ENCODE results near the gene NRXN2. TPM values are rescaled to one million over a fixed set of nuclear protein-coding genes. Genes with fewer than 3 reads are reported as not detected.

NRXN2 gene
- total and polyA plus RNA-seq, 3 experiments from 2014 or later: 0.55 to 0.75 TPM; not detected in 1

GRCh38 chr11:64568584-64569140 is 154.3 kb downstream of the NRXN2 start:
- no peak overlapping the region for H3K4me3 Mint-ChIP-seq
- no peaks in the 10 kb centered on the region for H3K4me1 Mint-ChIP-seq
- CTCF ChIA-PET: no interaction called here
- H3K36me3 Mint-ChIP-seq: peaks cover 0 to 2% (median 0%) of the 10 kb centered on the region in 3 donors
- POLR2A ChIA-PET: no interaction called here
- peaks cover 2 to 10% of the 10 kb centered on the region in 2 donors for H3K27me3 Mint-ChIP-seq
- DNase-seq: no peak
- Histone ChIP-seq H3K27ac (ENCODE audit: low read depth, low read length) (no peak overlapping the region), H3K4me3 (ENCODE audit: low read length) (no peak overlapping the region), H3K27me3 (ENCODE audit: insufficient read depth, low read length, poor library complexity, severe bottlenecking) (no peaks in the 10 kb centered on the region), H3K9me3 (ENCODE audit: low read length) (no peaks in the 10 kb centered on the region), H3K4me1 (ENCODE audit: insufficient read depth, low read length) (no peaks in the 10 kb centered on the region), H3K36me3 (ENCODE audit: insufficient read depth, low read length) (no peaks in the 10 kb centered on the region)
- H3K9me3 Mint-ChIP-seq: no peaks in the 10 kb centered on the region
- no peak overlapping the region for H3K27ac Mint-ChIP-seq

GRCh38 chr11:64568041-64568571 is 154.9 kb downstream of the NRXN2 start:
- H3K36me3 Mint-ChIP-seq: peaks cover 0 to 2% (median 0%) of the 10 kb centered on the region in 3 donors
- peaks cover 2 to 10% of the 10 kb centered on the region in 2 donors for H3K27me3 Mint-ChIP-seq
- no peak overlapping the region for H3K27ac Mint-ChIP-seq
- Histone ChIP-seq H3K4me1 (ENCODE audit: insufficient read depth, low read length) (no peaks in the 10 kb centered on the region), H3K4me3 (ENCODE audit: low read length) (no peak overlapping the region), H3K36me3 (ENCODE audit: insufficient read depth, low read length) (no peaks in the 10 kb centered on the region), H3K27ac (ENCODE audit: low read depth, low read length) (no peak overlapping the region), H3K9me3 (ENCODE audit: low read length) (no peaks in the 10 kb centered on the region), H3K27me3 (ENCODE audit: insufficient read depth, low read length, poor library complexity, severe bottlenecking) (no peaks in the 10 kb centered on the region)
- no peaks in the 10 kb centered on the region for H3K9me3 Mint-ChIP-seq
- H3K4me1 Mint-ChIP-seq: no peaks in the 10 kb centered on the region
- DNase-seq: no peak
- no peak overlapping the region for H3K4me3 Mint-ChIP-seq
- ChIA-PET POLR2A (no interaction called here), CTCF (no interaction called here)

- H3K9me3 ChIP-seq (ENCODE audit: low read length): no peaks in the 10 kb centered on the region
- CTCF ChIA-PET: no interaction called here
- no peak overlapping the region for H3K4me3 ChIP-seq (ENCODE audit: low read length)
- no peaks in the 10 kb centered on the region for H3K36me3 ChIP-seq (ENCODE audit: insufficient read depth, low read length)
- H3K4me1 ChIP-seq (ENCODE audit: insufficient read depth, low read length): no peaks in the 10 kb centered on the region
- no peaks in the 10 kb centered on the region for H3K4me1 Mint-ChIP-seq
- no peak overlapping the region for H3K27ac Mint-ChIP-seq
- no peak for DNase-seq
- H3K36me3 Mint-ChIP-seq: no peaks in the 10 kb centered on the region
- peaks cover 2 to 3% of the 10 kb centered on the region in 2 donors for H3K27me3 Mint-ChIP-seq
- POLR2A ChIA-PET: no interaction called here
- no peak overlapping the region for H3K27ac ChIP-seq (ENCODE audit: low read depth, low read length)
- no peak overlapping the region for H3K4me3 Mint-ChIP-seq
- no peaks in the 10 kb centered on the region for H3K27me3 ChIP-seq (ENCODE audit: insufficient read depth, low read length, poor library complexity, severe bottlenecking)
- H3K9me3 Mint-ChIP-seq: no peaks in the 10 kb centered on the region
These were observed 155.8 kb downstream of the NRXN2 start for GRCh38 chr11:64566915-64567891.

- Histone ChIP-seq H3K4me1 (ENCODE audit: insufficient read depth, low read length) (no peaks in the 10 kb centered on the region), H3K36me3 (ENCODE audit: insufficient read depth, low read length) (no peaks in the 10 kb centered on the region), H3K4me3 (ENCODE audit: low read length) (no peak overlapping the region), H3K9me3 (ENCODE audit: low read length) (no peaks in the 10 kb centered on the region), H3K27ac (ENCODE audit: low read depth, low read length) (no peak overlapping the region), H3K27me3 (ENCODE audit: insufficient read depth, low read length, poor library complexity, severe bottlenecking) (no peaks in the 10 kb centered on the region)
- Mint-ChIP-seq H3K4me1 (no peaks in the 10 kb centered on the region), H3K27me3 (peaks cover 0 to 2% of the 10 kb centered on the region in 2 donors), H3K36me3 (no peaks in the 10 kb centered on the region), H3K27ac (no peak overlapping the region), H3K9me3 (no peaks in the 10 kb centered on the region), H3K4me3 (peak overlapping the region in 1 of 7 donors; percentile 1)
- ChIA-PET POLR2A (no interaction called here), CTCF (no interaction called here)
- peak in 1 of 5 donors; percentile 20 for DNase-seq
These were observed 156.7 kb downstream of the NRXN2 start for GRCh38 chr11:64566042-64566914.

- H3K4me1 ChIP-seq (ENCODE audit: insufficient read depth, low read length): no peaks in the 10 kb centered on the region
- H3K27ac Mint-ChIP-seq: no peak overlapping the region
- DNase-seq: no peak
- ChIA-PET POLR2A (no interaction called here), CTCF (no interaction called here)
- no peaks in the 10 kb centered on the region for H3K9me3 ChIP-seq (ENCODE audit: low read length)
- H3K27me3 ChIP-seq (ENCODE audit: insufficient read depth, low read length, poor library complexity, severe bottlenecking): no peaks in the 10 kb centered on the region
- H3K9me3 Mint-ChIP-seq: no peaks in the 10 kb centered on the region
- no peaks in the 10 kb centered on the region for H3K4me1 Mint-ChIP-seq
- no peak overlapping the region for H3K4me3 Mint-ChIP-seq
- peaks cover 0 to 8% of the 10 kb centered on the region in 2 donors for H3K27me3 Mint-ChIP-seq
- H3K4me3 ChIP-seq (ENCODE audit: low read length): no peak overlapping the region
- no peak overlapping the region for H3K27ac ChIP-seq (ENCODE audit: low read depth, low read length)
- no peaks in the 10 kb centered on the region for H3K36me3 Mint-ChIP-seq
- no peaks in the 10 kb centered on the region for H3K36me3 ChIP-seq (ENCODE audit: insufficient read depth, low read length)
These were observed 157.8 kb downstream of the NRXN2 start for GRCh38 chr11:64564947-64565889.

- ChIA-PET POLR2A (no interaction called here), CTCF (no interaction called here)
- Mint-ChIP-seq H3K27me3 (peaks cover 0 to 10% of the 10 kb centered on the region in 2 donors), H3K27ac (no peak overlapping the region), H3K4me3 (no peak overlapping the region), H3K36me3 (no peaks in the 10 kb centered on the region), H3K4me1 (no peaks in the 10 kb centered on the region), H3K9me3 (no peaks in the 10 kb centered on the region)
- no peak overlapping the region for H3K4me3 ChIP-seq (ENCODE audit: low read length)
- no peak for DNase-seq
- H3K4me1 ChIP-seq (ENCODE audit: insufficient read depth, low read length): no peaks in the 10 kb centered on the region
- no peaks in the 10 kb centered on the region for H3K36me3 ChIP-seq (ENCODE audit: insufficient read depth, low read length)
- no peaks in the 10 kb centered on the region for H3K27me3 ChIP-seq (ENCODE audit: insufficient read depth, low read length, poor library complexity, severe bottlenecking)
- no peaks in the 10 kb centered on the region for H3K9me3 ChIP-seq (ENCODE audit: low read length)
- no peak overlapping the region for H3K27ac ChIP-seq (ENCODE audit: low read depth, low read length)
These were observed 158.6 kb downstream of the NRXN2 start for GRCh38 chr11:64564419-64564818.

- H3K9me3 ChIP-seq (ENCODE audit: low read length): no peaks in the 10 kb centered on the region
- no peaks in the 10 kb centered on the region for H3K4me1 ChIP-seq (ENCODE audit: insufficient read depth, low read length)
These were observed 159.0 kb downstream of the NRXN2 start for GRCh38 chr11:64563966-64564365.

More at GRCh38 chr11:64563966-64564365, 159.0 kb downstream of the NRXN2 start:
- H3K4me1 Mint-ChIP-seq: no peaks in the 10 kb centered on the region
- ChIA-PET CTCF (no interaction called here), POLR2A (no interaction called here)
- H3K4me3 Mint-ChIP-seq: no peak overlapping the region
- H3K27ac ChIP-seq (ENCODE audit: low read depth, low read length): no peak overlapping the region
- no peaks in the 10 kb centered on the region for H3K9me3 Mint-ChIP-seq
- H3K27me3 Mint-ChIP-seq: peaks cover 0 to 10% of the 10 kb centered on the region in 2 donors
- no peaks in the 10 kb centered on the region for H3K36me3 ChIP-seq (ENCODE audit: insufficient read depth, low read length)
- no peaks in the 10 kb centered on the region for H3K36me3 Mint-ChIP-seq
- H3K27me3 ChIP-seq (ENCODE audit: insufficient read depth, low read length, poor library complexity, severe bottlenecking): no peaks in the 10 kb centered on the region
- no peak overlapping the region for H3K4me3 ChIP-seq (ENCODE audit: low read length)
- no peak overlapping the region for H3K27ac Mint-ChIP-seq
- DNase-seq: no peak
